ENCODE results near the gene OR2F1. TPM values are rescaled to one million over a fixed set of nuclear protein-coding genes. Genes with fewer than 3 reads are reported as not detected.
A peak's percentile ranks its signal among the peaks of the same experiment; 100 is the strongest.

The OR2F1 gene
- total RNA-seq, 1 donor, result 0.72 TPM

GRCh38 chr7:143983960-143984359 lies 29.3 kb downstream of the OR2F1 start:
- H3K27me3 ChIP-seq (ENCODE audit: insufficient read depth, low read length), result no peaks in the 10 kb centered on the region
- DNase-seq (ENCODE audit: insufficient read length, low spot score, missing footprints), result peak; percentile 73
- no peak overlapping the region for H3K4me2 ChIP-seq (ENCODE audit: insufficient read depth, low read length)
- H3K4me1 ChIP-seq (ENCODE audit: insufficient read depth, low read length), result peaks cover 21% of the 10 kb centered on the region
- no peak for TF ChIP-seq CTCF (IDR thresholded peaks at IDR 0.05; ENCODE audit: extremely low read depth, low read depth, low read length)
- H2AFZ ChIP-seq (ENCODE audit: low read length), result no peak overlapping the region
- no peaks in the 10 kb centered on the region for H3K79me2 ChIP-seq (ENCODE audit: insufficient read depth, low read length)
- no peaks in the 10 kb centered on the region for H3K36me3 ChIP-seq (ENCODE audit: insufficient read depth, low read length)
- no peaks in the 10 kb centered on the region for H3K9me3 ChIP-seq (ENCODE audit: low read depth, low read length)
- H3K4me3 ChIP-seq (ENCODE audit: insufficient read depth, low read length), result no peak overlapping the region
- no peak overlapping the region for H3K27ac ChIP-seq (ENCODE audit: low read depth, low read length)
- no peaks in the 10 kb centered on the region for H4K20me1 ChIP-seq (ENCODE audit: insufficient read depth, low read length)

GRCh38 chr7:143987513-143987912 lies 32.9 kb downstream of the OR2F1 start:
- Histone ChIP-seq H3K9me3 (ENCODE audit: low read depth, low read length) (no peaks in the 10 kb centered on the region), H3K27me3 (ENCODE audit: insufficient read depth, low read length) (no peaks in the 10 kb centered on the region), H3K4me2 (ENCODE audit: insufficient read depth, low read length) (no peak overlapping the region), H2AFZ (ENCODE audit: low read length) (peak overlapping the region; percentile 62), H3K4me1 (ENCODE audit: insufficient read depth, low read length) (peaks cover 15% of the 10 kb centered on the region), H3K36me3 (ENCODE audit: insufficient read depth, low read length) (no peaks in the 10 kb centered on the region), H3K4me3 (ENCODE audit: insufficient read depth, low read length) (no peak overlapping the region), H3K79me2 (ENCODE audit: insufficient read depth, low read length) (no peaks in the 10 kb centered on the region), H4K20me1 (ENCODE audit: insufficient read depth, low read length) (no peaks in the 10 kb centered on the region), H3K27ac (ENCODE audit: low read depth, low read length) (no peak overlapping the region)
- TF ChIP-seq CTCF (IDR thresholded peaks at IDR 0.05; ENCODE audit: extremely low read depth, low read depth, low read length), result no peak
- DNase-seq (ENCODE audit: insufficient read length, low spot score, missing footprints), result no peak

- no peak for TF ChIP-seq CTCF (IDR thresholded peaks at IDR 0.05; ENCODE audit: extremely low read depth, low read depth, low read length)
- H3K79me2 ChIP-seq (ENCODE audit: insufficient read depth, low read length), result no peaks in the 10 kb centered on the region
- peak overlapping the region; percentile 5 for H3K4me2 ChIP-seq (ENCODE audit: insufficient read depth, low read length)
- no peaks in the 10 kb centered on the region for H3K27me3 ChIP-seq (ENCODE audit: insufficient read depth, low read length)
- peaks cover 15% of the 10 kb centered on the region for H3K4me1 ChIP-seq (ENCODE audit: insufficient read depth, low read length)
- peak overlapping the region; percentile 4 for H3K27ac ChIP-seq (ENCODE audit: low read depth, low read length)
- H3K36me3 ChIP-seq (ENCODE audit: insufficient read depth, low read length), result no peaks in the 10 kb centered on the region
- no peaks in the 10 kb centered on the region for H3K9me3 ChIP-seq (ENCODE audit: low read depth, low read length)
- H2AFZ ChIP-seq (ENCODE audit: low read length), result no peak overlapping the region
- DNase-seq (ENCODE audit: insufficient read length, low spot score, missing footprints), result peak; percentile 73
- no peaks in the 10 kb centered on the region for H4K20me1 ChIP-seq (ENCODE audit: insufficient read depth, low read length)
- no peak overlapping the region for H3K4me3 ChIP-seq (ENCODE audit: insufficient read depth, low read length)
Observed at GRCh38 chr7:143988976-143989745, 34.5 kb downstream of the OR2F1 start.

- no peak overlapping the region for H3K4me2 ChIP-seq (ENCODE audit: insufficient read depth, low read length)
- TF ChIP-seq CTCF (IDR thresholded peaks at IDR 0.05; ENCODE audit: extremely low read depth, low read depth, low read length), result no peak
- DNase-seq (ENCODE audit: insufficient read length, low spot score, missing footprints), result no peak
- H3K79me2 ChIP-seq (ENCODE audit: insufficient read depth, low read length), result no peaks in the 10 kb centered on the region
- H3K4me1 ChIP-seq (ENCODE audit: insufficient read depth, low read length), result peaks cover 15% of the 10 kb centered on the region
- no peaks in the 10 kb centered on the region for H3K27me3 ChIP-seq (ENCODE audit: insufficient read depth, low read length)
- no peaks in the 10 kb centered on the region for H3K9me3 ChIP-seq (ENCODE audit: low read depth, low read length)
- no peak overlapping the region for H3K4me3 ChIP-seq (ENCODE audit: insufficient read depth, low read length)
- no peak overlapping the region for H3K27ac ChIP-seq (ENCODE audit: low read depth, low read length)
- H3K36me3 ChIP-seq (ENCODE audit: insufficient read depth, low read length), result no peaks in the 10 kb centered on the region
- no peaks in the 10 kb centered on the region for H4K20me1 ChIP-seq (ENCODE audit: insufficient read depth, low read length)
- H2AFZ ChIP-seq (ENCODE audit: low read length), result no peak overlapping the region
Observed at GRCh38 chr7:143992670-143993069, 38.0 kb downstream of the OR2F1 start.
